Parathyroid adenoma (tissue), 2 donors: ENCODE results near the gene RUFY1.
"Not testable (repeated sequence)": the region's sequence is repeated elsewhere in the genome, so short reads cannot be mapped to it uniquely, and the experiment has no call there.

Source experiments
- H2AFZ ChIP-seq: fragments of 300-600 bp; sonication (generic); one replicate; pipeline ENCODE4 v1.7.0; 2017; ENCODE audit warnings: antibody characterized with exemption, mild to moderate bottlenecking
- H3K27ac ChIP-seq: fragments of 300-600 bp; sonication (generic); one replicate; pipeline ENCODE4 v1.7.0; 2017
- H3K27me3 ChIP-seq: fragments of 300-600 bp; sonication (generic); one replicate; pipeline ENCODE4 v1.7.0; 2017; ENCODE audit warnings: low read length; ENCODE audit not compliant: control insufficient read depth, insufficient read depth
- H3K36me3 ChIP-seq: fragments of 300-600 bp; sonication (generic); one replicate; pipeline ENCODE4 v1.7.0; 2017; ENCODE audit warnings: low read length; ENCODE audit not compliant: control insufficient read depth, insufficient read depth
- H3K4me1 ChIP-seq: fragments of 300-600 bp; sonication (generic); one replicate; pipeline ENCODE4 v1.7.0; 2017; ENCODE audit warnings: control low read depth
- H3K4me2 ChIP-seq: fragments of 300-600 bp; sonication (generic); one replicate; pipeline ENCODE4 v1.7.0; 2017; ENCODE audit warnings: low read length
- H3K4me3 ChIP-seq: fragments of 300-600 bp; sonication (generic); one replicate; pipeline ENCODE4 v1.7.0; 2017; ENCODE audit warnings: low read depth, low read length
- H3K79me2 ChIP-seq: fragments of 300-600 bp; sonication (generic); one replicate; pipeline ENCODE4 v1.7.0; 2017; ENCODE audit warnings: control low read depth
- H3K9ac ChIP-seq: fragments of 300-600 bp; sonication (generic); one replicate; pipeline ENCODE4 v1.7.0; 2017; ENCODE audit warnings: mild to moderate bottlenecking
- H3K9me3 ChIP-seq: fragments of 300-600 bp; sonication (generic); one replicate; pipeline ENCODE4 v1.7.0; 2017; ENCODE audit warnings: low read length; ENCODE audit not compliant: control insufficient read depth
- TF ChIP-seq, protein P1 (sequence below): fragments of 300-600 bp; sonication (generic); IDR thresholded peaks from one replicate; pipeline ENCODE4 v1.7.0; 2017; ENCODE audit warnings: antibody characterized with exemption, mild to moderate bottlenecking
- donor health status: primary hyperparathyroidism.

Gene RUFY1

DNA sequence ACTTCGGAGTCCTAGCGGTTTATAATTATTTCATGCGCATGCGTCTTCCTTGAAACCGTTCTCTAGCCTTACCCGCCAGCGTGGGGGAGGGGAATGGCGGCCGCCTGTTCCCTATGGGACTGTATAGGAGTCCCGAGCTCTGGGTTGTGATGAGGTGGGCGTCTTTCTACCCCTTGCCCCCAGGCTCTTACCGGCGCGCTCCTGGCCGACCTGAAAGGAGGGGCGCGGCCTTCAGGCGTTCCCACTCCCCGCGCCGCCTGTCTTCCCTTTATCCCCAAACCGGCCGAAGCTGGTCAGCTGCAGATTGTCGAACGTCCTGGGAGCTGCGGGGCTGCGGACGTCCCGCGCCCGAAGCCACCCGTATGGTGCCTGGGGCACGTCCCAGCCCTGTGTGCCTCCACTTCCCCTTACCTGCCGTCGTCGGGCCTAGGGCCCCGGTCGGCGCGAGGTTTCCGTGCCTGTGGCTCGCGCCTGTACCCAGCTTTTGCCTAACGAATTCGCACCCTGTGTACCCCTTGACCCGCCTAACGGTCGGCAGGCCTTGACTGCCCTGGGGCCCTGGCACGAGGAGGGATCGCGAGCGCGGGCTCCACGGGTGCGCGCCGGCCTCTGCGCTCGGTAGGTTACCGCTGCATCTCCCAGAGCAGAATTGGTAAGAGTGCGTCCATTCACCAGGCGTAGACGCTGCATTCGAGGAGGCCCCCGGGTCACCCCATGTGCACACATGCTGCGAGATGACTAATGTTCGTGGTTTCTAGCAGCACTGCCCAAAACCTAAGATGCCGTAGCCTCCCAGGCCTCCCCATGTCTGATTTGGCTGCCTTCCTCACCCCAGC lies 73.8 kb downstream of the RUFY1 start:
- H3K9me3 ChIP-seq, result no peaks in the 10 kb centered on the region

DNA sequence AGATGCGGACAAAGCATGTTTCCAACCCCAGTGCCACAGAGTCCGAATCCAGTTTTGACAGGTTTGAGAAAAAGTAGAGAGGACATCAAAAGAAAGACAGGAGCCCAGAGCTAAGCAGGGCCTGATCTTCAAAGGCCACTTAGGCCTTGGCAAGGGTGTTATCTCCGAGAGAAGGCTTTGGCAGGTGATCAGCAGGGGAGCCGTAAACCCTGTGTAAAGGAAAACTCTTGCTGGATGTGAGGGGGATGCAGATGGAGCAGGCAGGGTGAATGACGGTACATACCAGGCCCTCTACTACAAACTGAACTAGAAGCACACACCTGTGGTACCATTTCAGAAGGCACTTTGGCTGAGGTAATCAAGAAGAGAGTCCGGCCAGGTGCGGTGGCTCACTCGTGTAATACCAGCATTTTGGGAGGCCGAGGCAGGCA lies 74.5 kb downstream of the RUFY1 start:
- no peak overlapping the region for H3K4me3 ChIP-seq
- peak overlapping the region; percentile 87 for H2AFZ ChIP-seq
- H3K79me2 ChIP-seq, result peaks cover 25% of the 10 kb centered on the region
- no peaks in the 10 kb centered on the region for H3K27me3 ChIP-seq
- H3K27ac ChIP-seq, result no peak overlapping the region
- H3K9ac ChIP-seq, result no peak overlapping the region
- H3K9me3 ChIP-seq, result no peaks in the 10 kb centered on the region
- TF ChIP-seq, protein P1, sequence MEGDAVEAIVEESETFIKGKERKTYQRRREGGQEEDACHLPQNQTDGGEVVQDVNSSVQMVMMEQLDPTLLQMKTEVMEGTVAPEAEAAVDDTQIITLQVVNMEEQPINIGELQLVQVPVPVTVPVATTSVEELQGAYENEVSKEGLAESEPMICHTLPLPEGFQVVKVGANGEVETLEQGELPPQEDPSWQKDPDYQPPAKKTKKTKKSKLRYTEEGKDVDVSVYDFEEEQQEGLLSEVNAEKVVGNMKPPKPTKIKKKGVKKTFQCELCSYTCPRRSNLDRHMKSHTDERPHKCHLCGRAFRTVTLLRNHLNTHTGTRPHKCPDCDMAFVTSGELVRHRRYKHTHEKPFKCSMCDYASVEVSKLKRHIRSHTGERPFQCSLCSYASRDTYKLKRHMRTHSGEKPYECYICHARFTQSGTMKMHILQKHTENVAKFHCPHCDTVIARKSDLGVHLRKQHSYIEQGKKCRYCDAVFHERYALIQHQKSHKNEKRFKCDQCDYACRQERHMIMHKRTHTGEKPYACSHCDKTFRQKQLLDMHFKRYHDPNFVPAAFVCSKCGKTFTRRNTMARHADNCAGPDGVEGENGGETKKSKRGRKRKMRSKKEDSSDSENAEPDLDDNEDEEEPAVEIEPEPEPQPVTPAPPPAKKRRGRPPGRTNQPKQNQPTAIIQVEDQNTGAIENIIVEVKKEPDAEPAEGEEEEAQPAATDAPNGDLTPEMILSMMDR, result no peak
- no peak overlapping the region for H3K4me2 ChIP-seq
- H3K4me1 ChIP-seq, result peaks cover 13% of the 10 kb centered on the region
- no peaks in the 10 kb centered on the region for H3K36me3 ChIP-seq

More for the DNA sequence above, 73.8 kb downstream of the RUFY1 start:
- H3K9ac ChIP-seq, result peak overlapping the region; percentile 39
- H3K27ac ChIP-seq, result peak overlapping the region; percentile 100
- H2AFZ ChIP-seq, result peak overlapping the region; percentile 87
- peak overlapping the region; percentile 99 for H3K4me3 ChIP-seq
- H3K36me3 ChIP-seq, result no peaks in the 10 kb centered on the region
- no peaks in the 10 kb centered on the region for H3K27me3 ChIP-seq
- peak overlapping the region; percentile 90 for H3K4me2 ChIP-seq
- H3K79me2 ChIP-seq, result peaks cover 25% of the 10 kb centered on the region
- TF ChIP-seq, protein P1, result no peak
- peaks cover 13% of the 10 kb centered on the region for H3K4me1 ChIP-seq

DNA sequence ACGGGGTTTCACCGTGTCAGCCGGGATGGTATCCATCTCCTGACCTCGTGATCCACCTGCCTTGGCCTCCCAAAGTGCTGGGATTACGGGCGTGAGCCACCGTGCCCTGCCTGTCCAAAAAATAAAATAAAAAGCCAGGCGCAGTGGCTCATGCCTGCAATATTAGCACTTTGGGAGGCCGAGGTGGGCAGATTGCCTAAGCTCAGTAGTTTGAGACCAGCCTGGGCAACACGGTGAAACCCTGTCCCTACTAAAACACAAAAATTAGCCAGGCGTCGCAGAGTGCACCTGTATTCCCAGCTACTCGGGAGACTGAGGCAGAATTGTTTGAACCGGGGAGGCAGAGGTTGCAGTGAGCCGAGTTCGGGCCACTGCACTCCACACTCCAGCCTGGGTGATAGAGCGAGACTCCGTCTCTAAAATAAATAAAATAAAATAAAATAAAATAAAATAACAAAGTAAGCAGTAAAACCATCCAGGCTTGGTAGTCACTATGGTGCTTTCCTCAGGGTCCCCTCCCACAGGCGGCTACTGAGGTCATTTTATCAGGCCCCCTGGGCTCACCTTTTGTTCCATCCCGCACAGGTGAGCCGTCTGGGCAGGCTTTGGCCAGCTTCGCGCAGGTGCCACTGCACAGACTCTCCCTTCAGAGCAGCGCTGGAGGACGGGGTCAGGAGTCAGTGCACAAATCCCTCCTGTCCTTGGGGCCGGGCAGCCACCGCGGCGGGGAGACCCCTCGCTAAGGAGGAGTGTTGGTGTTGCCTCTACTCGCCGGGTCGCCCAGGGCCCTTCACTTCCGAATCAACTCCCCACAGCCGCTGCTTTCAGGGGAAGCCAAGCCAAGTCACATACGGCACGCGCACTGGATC lies 83.4 kb downstream of the RUFY1 start:
- H3K79me2 ChIP-seq, H3K27me3 ChIP-seq, H2AFZ ChIP-seq, H3K9ac ChIP-seq, H3K4me3 ChIP-seq, H3K9me3 ChIP-seq, H3K4me1 ChIP-seq, H3K27ac ChIP-seq, H3K36me3 ChIP-seq: not testable (repeated sequence)
- H3K4me2 ChIP-seq, result peak overlapping the region; percentile 42

DNA sequence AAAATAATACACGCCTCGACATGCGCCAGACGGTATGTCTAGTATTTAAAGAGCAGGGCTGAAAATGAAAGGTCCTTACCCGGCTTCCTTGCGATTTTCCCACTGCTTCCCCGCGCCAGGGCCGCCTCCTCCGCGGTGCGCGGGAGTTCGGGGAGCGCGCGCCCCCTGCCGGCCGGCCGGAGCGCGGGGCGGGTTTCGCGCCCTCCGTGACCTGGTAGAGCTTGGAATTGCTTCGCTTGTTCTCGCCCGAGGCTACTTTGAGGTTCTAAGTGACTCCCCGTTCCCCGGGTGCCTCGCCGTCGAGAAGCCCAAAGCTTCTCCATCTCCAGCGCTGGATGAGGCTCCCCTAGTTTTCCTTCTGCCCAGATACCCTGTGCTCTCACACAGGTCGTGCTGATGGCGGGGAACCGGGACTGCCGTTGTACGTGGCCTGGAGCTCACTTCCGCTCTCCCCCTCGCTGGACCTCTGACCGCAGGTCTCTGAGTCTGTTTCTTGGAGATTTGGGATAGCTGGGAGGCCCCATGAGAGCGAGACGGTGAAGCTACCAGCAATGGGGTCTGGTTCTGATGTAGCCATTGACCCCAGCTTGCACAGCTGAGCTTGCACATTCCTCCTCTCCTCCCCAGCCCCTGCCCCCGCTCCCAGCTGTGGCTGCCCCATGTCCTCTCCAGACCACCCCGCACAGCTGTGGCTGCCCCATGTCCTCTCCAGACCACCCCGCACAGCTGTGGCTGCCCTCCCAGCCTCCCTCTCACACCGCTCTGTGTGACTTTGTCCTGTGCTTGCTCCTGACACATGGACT lies 84.2 kb downstream of the RUFY1 start:
- H3K9ac ChIP-seq, H3K4me3 ChIP-seq, H3K4me1 ChIP-seq, H3K9me3 ChIP-seq, H3K79me2 ChIP-seq, H3K27me3 ChIP-seq, H3K27ac ChIP-seq, H3K36me3 ChIP-seq: not testable (repeated sequence)
- H2AFZ ChIP-seq, result peak overlapping the region; percentile 81
- H3K4me2 ChIP-seq, result peak overlapping the region; percentile 44

DNA sequence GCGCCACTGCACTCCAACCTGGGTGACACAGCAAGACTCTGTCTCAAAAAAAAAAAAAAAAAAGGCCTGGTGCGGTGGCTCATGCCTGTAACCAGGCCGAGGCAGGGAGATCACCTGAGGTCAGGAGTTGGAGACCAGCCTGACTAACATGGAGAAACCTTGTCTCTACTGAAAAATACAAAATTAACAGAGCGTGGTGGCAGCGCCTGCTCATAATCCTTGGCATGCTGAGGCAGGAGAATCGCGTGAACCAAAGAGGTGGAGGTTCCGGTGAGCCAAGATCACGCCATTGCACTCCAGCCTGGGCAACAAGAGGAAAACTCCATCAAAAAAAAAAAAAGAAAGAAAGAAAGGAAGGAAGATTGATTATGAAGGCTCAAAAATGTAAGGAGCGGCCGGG lies 88.9 kb downstream of the RUFY1 start:
- H3K27me3 ChIP-seq, H3K4me2 ChIP-seq, H3K79me2 ChIP-seq, H3K4me3 ChIP-seq, H2AFZ ChIP-seq, H3K9me3 ChIP-seq, H3K27ac ChIP-seq, H3K4me1 ChIP-seq, H3K9ac ChIP-seq, H3K36me3 ChIP-seq: not testable (repeated sequence)

DNA sequence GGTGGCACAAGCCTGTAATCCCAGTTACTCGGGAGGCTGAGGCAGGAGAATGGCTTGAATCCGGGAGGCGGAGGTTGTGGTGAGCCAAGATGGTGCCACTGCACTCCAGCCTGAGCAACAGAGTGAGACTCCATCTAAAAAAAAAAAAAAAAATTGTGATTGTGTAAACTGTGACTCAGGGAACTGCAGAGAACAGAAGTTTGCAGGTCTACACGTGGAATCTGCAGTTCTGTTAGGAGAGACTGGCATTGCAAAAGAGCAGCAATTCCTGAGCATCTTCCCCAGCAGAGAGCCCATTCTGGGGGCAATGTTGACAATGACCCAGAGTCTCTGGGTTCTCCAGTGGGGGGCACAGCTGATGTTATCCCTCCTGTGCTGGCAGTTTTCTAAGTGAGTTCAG lies 91.4 kb downstream of the RUFY1 start:
- H3K9ac ChIP-seq, H3K36me3 ChIP-seq, H3K4me2 ChIP-seq, H3K4me3 ChIP-seq, H3K79me2 ChIP-seq, H2AFZ ChIP-seq, H3K4me1 ChIP-seq, H3K27ac ChIP-seq, H3K9me3 ChIP-seq, H3K27me3 ChIP-seq: not testable (repeated sequence)

DNA sequence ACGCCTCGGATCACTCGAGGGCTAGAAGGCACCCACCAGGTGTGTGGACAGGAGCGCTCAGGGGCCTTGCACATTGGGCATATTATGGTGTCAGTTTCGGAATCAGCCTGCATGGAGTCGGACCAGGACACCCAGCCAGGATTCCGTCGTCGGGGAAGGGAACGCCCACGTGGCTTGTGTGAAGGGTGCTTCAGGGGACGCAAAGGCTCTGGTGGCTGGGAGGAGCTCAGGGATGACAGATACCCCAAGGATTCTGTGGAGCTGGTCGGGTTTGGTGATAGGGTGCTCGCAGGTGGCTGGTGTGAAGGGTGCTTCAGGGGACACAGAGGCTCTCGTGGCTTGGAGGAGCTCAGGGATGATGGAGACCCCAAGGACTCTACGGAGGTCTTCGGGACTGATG lies 92.3 kb downstream of the RUFY1 start:
- not testable (repeated sequence) for H3K4me3 ChIP-seq, H3K9ac ChIP-seq, H3K27me3 ChIP-seq, H3K36me3 ChIP-seq, H3K4me2 ChIP-seq, H3K27ac ChIP-seq, H3K79me2 ChIP-seq, H3K9me3 ChIP-seq, H3K4me1 ChIP-seq, H2AFZ ChIP-seq

DNA sequence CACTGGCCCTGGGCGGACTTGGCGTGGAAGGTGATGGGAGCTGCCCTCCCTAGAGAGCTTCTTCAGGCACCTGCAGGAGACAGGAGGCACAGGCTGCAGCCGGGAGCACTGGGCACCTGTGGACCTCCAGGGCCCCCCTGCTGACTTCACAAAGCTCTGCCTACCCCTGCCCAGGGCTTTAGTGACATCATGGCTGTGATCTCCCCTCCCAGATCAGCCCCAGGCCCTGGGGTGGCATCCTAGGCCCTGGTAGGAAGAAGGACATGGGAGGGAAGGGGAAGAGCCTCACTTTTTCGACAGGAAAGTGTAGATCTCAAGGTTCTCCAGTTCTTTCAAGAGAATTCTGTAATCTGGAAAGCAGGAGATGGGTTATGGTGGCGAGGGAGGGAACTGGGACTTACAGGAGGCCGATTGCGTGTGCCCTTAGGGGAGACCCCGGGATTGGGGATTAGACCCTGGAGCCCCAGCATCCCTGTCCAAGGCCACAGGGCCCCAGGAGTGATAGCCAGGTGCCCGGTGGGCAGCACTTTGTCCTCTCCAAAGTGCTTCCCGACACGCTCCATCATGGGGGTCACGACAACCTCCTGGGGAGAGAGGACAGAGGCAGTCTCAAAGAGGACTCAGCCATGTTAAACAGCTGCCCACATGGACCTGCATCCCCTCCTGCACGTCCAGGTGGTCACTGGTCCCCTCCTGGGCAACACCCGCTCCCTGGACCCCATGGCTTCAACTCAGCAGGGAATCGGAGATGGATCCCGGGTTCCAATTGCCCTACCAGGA lies 93.0 kb downstream of the RUFY1 start:
- H3K27ac ChIP-seq, H3K4me2 ChIP-seq, H3K79me2 ChIP-seq, H3K4me3 ChIP-seq, H3K4me1 ChIP-seq, H2AFZ ChIP-seq, H3K36me3 ChIP-seq, H3K9me3 ChIP-seq, H3K9ac ChIP-seq, H3K27me3 ChIP-seq: not testable (repeated sequence)
